Measurements from ENCODE around the gene PRKCZ. TPM values are rescaled to one million over a fixed set of nuclear protein-coding genes. Genes with fewer than 3 reads are reported as not detected.

PRKCZ gene
- total RNA-seq, 1 donor from 2014 or later: 1.3 TPM

- no peaks in the 10 kb centered on the region for H3K27me3 ChIP-seq
- no peak for TF ChIP-seq CTCF (IDR thresholded peaks at IDR 0.05)
- no peak overlapping the region for H3K27ac ChIP-seq
- H3K4me3 ChIP-seq: no peak overlapping the region
- no peaks in the 10 kb centered on the region for H3K36me3 ChIP-seq
- H3K9me3 ChIP-seq: no peaks in the 10 kb centered on the region
- no peaks in the 10 kb centered on the region for H3K4me1 ChIP-seq
- intact Hi-C loops (cut with DNase I): no loop called here
- DNase-seq (ENCODE audit: low spot score in 2 of 2): no peak
These were observed 9.2 kb downstream of the PRKCZ start for GRCh38 chr1:2059290-2059953.

GRCh38 chr1:2060072-2060471, 9.9 kb downstream of the PRKCZ start:
- intact Hi-C loops (cut with DNase I): no loop called here
- Histone ChIP-seq H3K4me3 (no peak overlapping the region), H3K27me3 (no peaks in the 10 kb centered on the region)

GRCh38 chr1:2060535-2060934, 10.3 kb downstream of the PRKCZ start:
- H3K4me1 ChIP-seq: no peaks in the 10 kb centered on the region
- TF ChIP-seq CTCF (IDR thresholded peaks at IDR 0.05): no peak
- intact Hi-C loops (cut with DNase I): no loop called here
- no peaks in the 10 kb centered on the region for H3K9me3 ChIP-seq
- no peak for DNase-seq (ENCODE audit: low spot score in 2 of 2)
- no peak overlapping the region for H3K4me3 ChIP-seq
- no peak overlapping the region for H3K27ac ChIP-seq
- no peaks in the 10 kb centered on the region for H3K27me3 ChIP-seq
- no peaks in the 10 kb centered on the region for H3K36me3 ChIP-seq

More at GRCh38 chr1:2060072-2060471, 9.9 kb downstream of the PRKCZ start:
- H3K4me1 ChIP-seq: no peaks in the 10 kb centered on the region
- no peak overlapping the region for H3K27ac ChIP-seq
- no peak for TF ChIP-seq CTCF (IDR thresholded peaks at IDR 0.05)
- no peaks in the 10 kb centered on the region for H3K9me3 ChIP-seq
- H3K36me3 ChIP-seq: no peaks in the 10 kb centered on the region
- DNase-seq (ENCODE audit: low spot score in 2 of 2): no peak

- TF ChIP-seq CTCF (IDR thresholded peaks at IDR 0.05): no peak
- H3K4me3 ChIP-seq: no peak overlapping the region
These were observed 11.0 kb downstream of the PRKCZ start for GRCh38 chr1:2061065-2061778.

GRCh38 chr1:2065699-2066098, 15.5 kb downstream of the PRKCZ start:
- no peaks in the 10 kb centered on the region for H3K27me3 ChIP-seq

More at GRCh38 chr1:2061065-2061778, 11.0 kb downstream of the PRKCZ start:
- Histone ChIP-seq H3K27ac (no peak overlapping the region), H3K4me1 (no peaks in the 10 kb centered on the region), H3K27me3 (no peaks in the 10 kb centered on the region), H3K9me3 (no peaks in the 10 kb centered on the region), H3K36me3 (no peaks in the 10 kb centered on the region)
- no peak for DNase-seq (ENCODE audit: low spot score in 2 of 2)
- intact Hi-C loops (cut with DNase I): no loop called here

More at GRCh38 chr1:2065699-2066098, 15.5 kb downstream of the PRKCZ start:
- intact Hi-C loops (cut with DNase I): no loop called here
- no peaks in the 10 kb centered on the region for H3K9me3 ChIP-seq
- H3K27ac ChIP-seq: no peak overlapping the region
- H3K4me3 ChIP-seq: no peak overlapping the region
- no peak for DNase-seq (ENCODE audit: low spot score in 2 of 2)
- H3K4me1 ChIP-seq: no peaks in the 10 kb centered on the region
- H3K36me3 ChIP-seq: no peaks in the 10 kb centered on the region
- TF ChIP-seq CTCF (IDR thresholded peaks at IDR 0.05): no peak

Measured in ascending aorta (tissue), 2 donors.